Trophoblast cell (in vitro differentiated cells and primary cell): ENCODE measurements around the gene HNRNPH1.

Source experiments
- DNase-seq, 2 donors: peaks; one replicate each; pipeline ENCODE4 v3.0.0-alpha.2; 2016
- H2AFZ ChIP-seq: 2 replicates; pipeline ENCODE4 v1.6.1; 2013; ENCODE audit warnings: low read length, moderate library complexity, mild to moderate bottlenecking; ENCODE audit not compliant: insufficient read depth, poor library complexity
- H2AK5ac ChIP-seq: 2 replicates; pipeline ENCODE4 v1.6.1; 2013; ENCODE audit warnings: mild to moderate bottlenecking, low read length
- H2BK120ac ChIP-seq: 2 replicates; pipeline ENCODE4 v1.6.1; 2013; ENCODE audit warnings: low read length, mild to moderate bottlenecking, moderate library complexity; ENCODE audit not compliant: insufficient read depth, poor library complexity
- H2BK12ac ChIP-seq: 2 replicates; pipeline ENCODE4 v1.6.1; 2013; ENCODE audit warnings: mild to moderate bottlenecking, low read length, moderate library complexity
- H2BK5ac ChIP-seq: 2 replicates; pipeline ENCODE4 v1.6.1; 2013; ENCODE audit warnings: low read length, low read depth, moderate library complexity, mild to moderate bottlenecking; ENCODE audit not compliant: poor library complexity
- H3K14ac ChIP-seq: 2 replicates; pipeline ENCODE4 v1.6.1; 2013; ENCODE audit warnings: mild to moderate bottlenecking, low read length
- H3K18ac ChIP-seq: 2 replicates; pipeline ENCODE4 v1.6.1; 2013; ENCODE audit warnings: mild to moderate bottlenecking, low read length
- H3K23ac ChIP-seq: 2 replicates; pipeline ENCODE4 v1.6.1; 2013; ENCODE audit warnings: low read length
- H3K27ac ChIP-seq: 2 replicates; pipeline ENCODE4 v1.5.1; 2013; ENCODE audit warnings: low read depth, mild to moderate bottlenecking, inconsistent platforms, low read length, moderate library complexity
- H3K27me3 ChIP-seq: 2 replicates; pipeline ENCODE4 v1.6.1; 2013; ENCODE audit warnings: inconsistent platforms, mild to moderate bottlenecking, low read length, moderate library complexity; ENCODE audit not compliant: insufficient read depth
- H3K36me3 ChIP-seq, 2 experiments: 1 replicate in 1 of 2; 2 replicates in 1 of 2; pipeline ENCODE4 v1.6.1; 2013; ENCODE audit warnings: low read length in 2 of 2, mild to moderate bottlenecking in 2 of 2, moderate library complexity in 1 of 2; ENCODE audit not compliant: insufficient read depth in 2 of 2, control insufficient read depth in 1 of 2
- H3K4ac ChIP-seq: 2 replicates; pipeline ENCODE4 v1.6.1; 2013; ENCODE audit warnings: low read depth, mild to moderate bottlenecking, low read length, moderate library complexity
- H3K4me1 ChIP-seq, 2 experiments: 1 replicate in 1 of 2; 2 replicates in 1 of 2; pipeline ENCODE4 v1.6.1; 2013; ENCODE audit warnings: low read length in 2 of 2, mild to moderate bottlenecking in 2 of 2, moderate library complexity in 1 of 2; ENCODE audit not compliant: insufficient read depth in 2 of 2, control insufficient read depth in 1 of 2
- H3K4me2 ChIP-seq: 2 replicates; pipeline ENCODE4 v1.6.1; 2013; ENCODE audit warnings: inconsistent platforms, mild to moderate bottlenecking, low read length, moderate library complexity
- H3K4me3 ChIP-seq: 2 replicates; pipeline ENCODE4 v1.5.1; 2013; ENCODE audit warnings: mild to moderate bottlenecking, low read depth, low read length, inconsistent platforms
- H3K79me1 ChIP-seq: one replicate; pipeline ENCODE4 v1.6.1; 2013; ENCODE audit warnings: low read length
- H3K79me2 ChIP-seq: 2 replicates; pipeline ENCODE4 v1.6.1; 2013; ENCODE audit warnings: low read length, mild to moderate bottlenecking; ENCODE audit not compliant: control insufficient read depth, insufficient read depth, poor library complexity
- H3K9ac ChIP-seq: 2 replicates; pipeline ENCODE4 v1.6.1; 2013; ENCODE audit warnings: mild to moderate bottlenecking, low read length
- H3K9me3 ChIP-seq: 2 replicates; pipeline ENCODE4 v1.6.1; 2013; ENCODE audit warnings: low read depth, mild to moderate bottlenecking, control low read depth, inconsistent platforms, low read length; ENCODE audit not compliant: insufficient read depth
- H4K12ac ChIP-seq: 2 replicates; pipeline ENCODE4 v1.6.1; 2013; ENCODE audit warnings: low read depth, mild to moderate bottlenecking, low read length, moderate library complexity
- H4K8ac ChIP-seq: 2 replicates; pipeline ENCODE4 v1.6.1; 2013; ENCODE audit warnings: low read depth, mild to moderate bottlenecking, low read length, moderate library complexity
- H4K91ac ChIP-seq: one replicate; pipeline ENCODE4 v1.6.1; 2013; ENCODE audit warnings: low read depth, mild to moderate bottlenecking, low read length, moderate library complexity
- WGBS: extraction: QIAGEN DNeasy Blood & Tissue Kit; methylation state at CpG from one replicate; pipeline ENCODE4 v1.1.7; 2013; ENCODE audit warnings: missing lambda C conversion rate; ENCODE audit not compliant: insufficient read length, insufficient coverage; ENCODE audit errors: extremely low coverage; 5-methylcytosine and 5-hydroxymethylcytosine counted together

HNRNPH1 gene

DNA sequence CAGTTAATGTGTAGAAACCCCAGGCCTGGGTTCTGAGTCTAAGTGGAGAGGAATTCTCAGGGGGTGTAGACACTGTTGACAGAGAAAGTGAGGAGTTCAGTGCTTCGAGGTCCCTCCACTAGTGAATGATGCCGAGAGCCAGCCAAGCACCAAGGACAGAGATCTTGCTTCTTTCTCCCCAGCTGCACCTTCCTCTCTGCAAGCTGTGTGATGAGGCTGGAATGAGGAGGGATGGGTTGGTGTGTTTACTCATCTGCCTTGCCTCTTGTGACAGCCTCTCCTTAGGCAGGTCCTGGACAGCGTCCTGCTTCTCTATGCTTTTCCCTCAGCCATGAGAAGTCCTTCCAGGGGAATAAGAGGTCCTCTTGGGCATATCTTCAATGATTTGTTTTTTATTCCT lies 35.3 kb downstream of the HNRNPH1 start:
- Histone ChIP-seq H3K4ac (no peak overlapping the region), H3K79me1 (no peaks in the 10 kb centered on the region), H3K27ac (no peak overlapping the region), H2BK12ac (no peak overlapping the region), H2BK120ac (no peak overlapping the region), H3K9ac (no peak overlapping the region), H2AK5ac (no peak overlapping the region), H3K23ac (no peak overlapping the region), H3K79me2 (no peaks in the 10 kb centered on the region), H3K9me3 (peaks cover 2% of the 10 kb centered on the region), H4K8ac (no peak overlapping the region), H2BK5ac (no peak overlapping the region), H3K14ac (no peak overlapping the region), H2AFZ (no peak overlapping the region), H3K4me2 (no peak overlapping the region), H4K12ac (no peak overlapping the region), H3K27me3 (no peaks in the 10 kb centered on the region), H3K18ac (no peak overlapping the region), H4K91ac (no peak overlapping the region), H3K36me3 (peaks cover 32 to 50% of the 10 kb centered on the region in 2 experiments), H3K4me1 (no peaks in the 10 kb centered on the region), H3K4me3 (no peak overlapping the region)
- WGBS = no CpG with 5 or more reads among the region's 3 CpGs
- peak in 1 of 2 donors; percentile 15 for DNase-seq

DNA sequence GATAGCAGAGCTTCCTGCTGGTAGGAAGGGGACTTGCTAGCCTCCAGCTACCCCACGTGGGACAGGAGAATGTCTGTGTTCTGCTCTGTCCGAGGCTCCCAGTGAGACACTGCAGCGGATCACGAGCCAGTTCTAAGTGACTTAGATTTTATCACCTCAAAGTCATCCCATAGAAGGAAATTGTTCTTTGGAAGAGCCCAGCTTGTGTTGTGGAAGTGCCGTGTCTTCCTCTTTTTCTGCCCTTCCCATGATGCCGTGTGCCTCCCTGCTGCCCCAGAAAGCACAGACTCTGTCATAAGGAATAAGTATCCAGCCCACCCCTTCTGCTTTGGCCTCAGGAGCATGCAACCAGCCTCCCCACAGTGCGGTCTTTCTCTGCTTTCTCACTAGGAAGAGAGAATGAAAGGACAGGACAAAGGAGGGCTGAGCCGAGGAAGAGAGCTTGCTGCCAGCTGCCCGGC lies 37.5 kb downstream of the HNRNPH1 start:
- Histone ChIP-seq H2BK5ac (no peak overlapping the region), H3K9ac (no peak overlapping the region), H3K14ac (no peak overlapping the region), H3K79me2 (no peaks in the 10 kb centered on the region), H3K36me3 (peaks cover 35 to 52% of the 10 kb centered on the region in 2 experiments), H2AK5ac (no peak overlapping the region), H3K4ac (no peak overlapping the region), H3K4me2 (no peak overlapping the region), H2BK12ac (no peak overlapping the region), H3K27ac (no peak overlapping the region), H3K27me3 (no peaks in the 10 kb centered on the region), H3K79me1 (no peaks in the 10 kb centered on the region), H3K9me3 (peaks cover 2% of the 10 kb centered on the region), H2BK120ac (no peak overlapping the region), H4K8ac (no peak overlapping the region), H3K4me3 (no peak overlapping the region), H3K18ac (no peak overlapping the region), H3K4me1 (no peaks in the 10 kb centered on the region), H2AFZ (no peak overlapping the region), H4K91ac (no peak overlapping the region), H3K23ac (no peak overlapping the region), H4K12ac (no peak overlapping the region)
- no peak for DNase-seq
- no CpG with 5 or more reads among the region's 9 CpGs for WGBS

DNA sequence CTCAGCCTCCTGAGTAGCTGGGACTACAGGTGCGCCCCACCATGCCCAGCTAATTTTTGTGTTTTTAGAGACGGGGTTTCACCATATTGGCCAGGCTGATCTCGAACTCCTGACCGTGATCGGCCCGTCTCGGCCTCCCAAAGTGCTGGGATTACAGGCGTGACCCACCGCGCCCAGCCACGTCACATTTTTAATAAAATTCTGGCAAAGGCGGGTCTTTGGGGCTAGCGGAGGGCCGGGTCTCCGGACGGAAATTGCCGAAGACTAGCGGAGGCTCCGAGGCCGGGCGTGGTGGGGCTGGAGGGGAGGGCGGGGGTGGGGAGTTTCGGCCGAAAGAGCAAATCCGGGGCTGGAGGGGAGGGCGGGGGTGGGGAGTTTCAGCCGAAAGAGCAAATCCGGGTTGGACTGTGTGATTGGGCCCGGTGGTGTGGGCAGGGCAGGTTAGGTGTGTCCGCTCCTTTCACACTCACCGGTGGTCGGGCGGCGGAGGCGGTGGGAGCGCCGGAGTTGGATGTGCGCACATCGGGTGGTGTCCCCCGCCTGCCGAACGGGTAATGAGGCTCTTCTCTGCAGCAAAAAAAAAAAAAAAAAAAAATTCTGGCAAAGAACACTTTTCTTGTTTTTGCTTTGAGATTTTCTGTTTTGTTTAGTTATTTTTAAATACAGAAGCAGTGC lies 46.0 kb downstream of the HNRNPH1 start:
- H3K4ac ChIP-seq = no peak overlapping the region
- H4K91ac ChIP-seq = no peak overlapping the region
- H3K79me1 ChIP-seq = no peaks in the 10 kb centered on the region
- no CpG with 5 or more reads among the region's 42 CpGs for WGBS
- no peak overlapping the region for H2BK12ac ChIP-seq
- no peak overlapping the region for H3K18ac ChIP-seq
- no peak overlapping the region for H3K14ac ChIP-seq
- no peaks in the 10 kb centered on the region for H3K9me3 ChIP-seq
- H4K8ac ChIP-seq = no peak overlapping the region
- no peak overlapping the region for H3K9ac ChIP-seq
- H3K4me1 ChIP-seq = no peaks in the 10 kb centered on the region
- H2AFZ ChIP-seq = no peak overlapping the region
- peaks cover 33% of the 10 kb centered on the region in 2 experiments for H3K36me3 ChIP-seq
- no peak overlapping the region for H3K4me3 ChIP-seq
- no peak for DNase-seq
- H3K4me2 ChIP-seq = no peak overlapping the region
- no peak overlapping the region for H4K12ac ChIP-seq
- H2BK5ac ChIP-seq = no peak overlapping the region
- no peak overlapping the region for H2AK5ac ChIP-seq
- H3K27me3 ChIP-seq = no peaks in the 10 kb centered on the region
- H3K27ac ChIP-seq = no peak overlapping the region
- no peaks in the 10 kb centered on the region for H3K79me2 ChIP-seq
- no peak overlapping the region for H2BK120ac ChIP-seq
- no peak overlapping the region for H3K23ac ChIP-seq

GRCh38 chr5:179572386-179572785 lies 51.1 kb downstream of the HNRNPH1 start:
- Histone ChIP-seq H2BK5ac (no peak overlapping the region), H3K27me3 (no peaks in the 10 kb centered on the region), H3K23ac (no peak overlapping the region), H3K4me3 (no peak overlapping the region), H2BK12ac (no peak overlapping the region), H3K79me2 (no peaks in the 10 kb centered on the region), H2AK5ac (no peak overlapping the region), H3K79me1 (no peaks in the 10 kb centered on the region), H3K9ac (no peak overlapping the region), H3K4ac (no peak overlapping the region), H3K4me1 (no peaks in the 10 kb centered on the region), H3K9me3 (no peaks in the 10 kb centered on the region), H3K36me3 (peaks cover 39 to 43% of the 10 kb centered on the region in 2 experiments), H4K8ac (no peak overlapping the region), H2AFZ (no peak overlapping the region), H3K27ac (no peak overlapping the region), H3K18ac (no peak overlapping the region), H4K12ac (no peak overlapping the region), H2BK120ac (no peak overlapping the region), H4K91ac (no peak overlapping the region), H3K4me2 (no peak overlapping the region), H3K14ac (no peak overlapping the region)
- no peak for DNase-seq
- no CpG with 5 or more reads among the region's 8 CpGs for WGBS
